PC-9 (cell line): ENCODE data around the gene GOLGA6L2. TPM values are rescaled to one million over a fixed set of nuclear protein-coding genes. Genes with fewer than 3 reads are reported as not detected.
A peak's percentile ranks its signal among the peaks of the same experiment; 100 is the strongest.

Experiments used
- BruUV-seq: library from RNA; stranded (reverse); fragments of 400-500 nt; replicated peaks from 2 replicates; lab custom pipeline; 2021; lab: Mats Ljungman, UMichigan
- CTCF ChIA-PET: fragments of 300-600 bp; sonication (Branson Sonifier 250); formaldehyde crosslinking; loops from one replicate; lab custom pipeline; 2022; ENCODE audit warnings: antibody characterized with exemption; lab: Charles Lee
- POLR2A ChIA-PET: fragments of 300-600 bp; sonication (Branson Sonifier 250); formaldehyde crosslinking; loops from one replicate; lab custom pipeline; 2022; ENCODE audit warnings: antibody characterized with exemption; ENCODE audit not compliant: unreplicated experiment; lab: Charles Lee
- DNase-seq, 2 experiments: peaks; one replicate each; pipeline versions ENCODE4 v3.0.0 to v3.0.0-alpha.2; 2015 to 2022; ENCODE audit warnings: mixed read lengths in 1 of 2
- H2AFZ ChIP-seq: fragments of 200-600 bp; sonication (generic); 2 replicates; pipeline ENCODE4 v1.8.1; 2017; ENCODE audit warnings: antibody characterized with exemption
- H3F3A ChIP-seq: fragments of 200-600 bp; sonication (generic); 2 replicates; pipeline ENCODE4 v1.8.1; 2017; ENCODE audit warnings: antibody characterized with exemption, mild to moderate bottlenecking, low read depth; ENCODE audit not compliant: insufficient read depth
- H3K27ac ChIP-seq: fragments of 200-600 bp; sonication (generic); 2 replicates; pipeline ENCODE4 v1.6.1; 2016; ENCODE audit warnings: mixed run types
- H3K27me3 ChIP-seq: fragments of 200-600 bp; sonication (generic); 2 replicates; pipeline ENCODE4 v1.6.1; 2016; ENCODE audit warnings: low read depth, mixed run types; ENCODE audit not compliant: insufficient read depth
- H3K36me3 ChIP-seq: fragments of 200-600 bp; sonication (generic); 2 replicates; pipeline ENCODE4 v1.6.1; 2016; ENCODE audit warnings: low read depth, mixed run types
- H3K4me1 ChIP-seq: fragments of 200-600 bp; sonication (generic); replicated peaks from 2 replicates; pipeline ENCODE4 v1.6.1; 2016; ENCODE audit warnings: mixed run types; ENCODE audit not compliant: insufficient read depth
- H3K4me2 ChIP-seq: fragments of 200-600 bp; sonication (generic); 2 replicates; pipeline ENCODE4 v1.6.1; 2017; ENCODE audit warnings: mixed run types
- H3K4me3 ChIP-seq: fragments of 200-600 bp; sonication (generic); 2 replicates; pipeline ENCODE4 v1.6.1; 2016; ENCODE audit warnings: mixed run types
- H3K79me2 ChIP-seq: fragments of 200-600 bp; sonication (generic); 2 replicates; pipeline ENCODE4 v1.6.1; 2017; ENCODE audit warnings: low read depth, mixed run types
- H3K9me2 ChIP-seq: fragments of 200-600 bp; sonication (generic); 2 replicates; pipeline ENCODE4 v1.8.1; 2017; ENCODE audit warnings: mild to moderate bottlenecking; ENCODE audit not compliant: insufficient read depth
- H3K9me3 ChIP-seq: fragments of 200-600 bp; sonication (generic); 2 replicates; pipeline ENCODE4 v1.8.1; 2016; ENCODE audit warnings: low read depth; ENCODE audit not compliant: insufficient read depth
- H4K20me1 ChIP-seq: fragments of 200-600 bp; sonication (generic); 2 replicates; pipeline ENCODE4 v1.8.1; 2017; ENCODE audit not compliant: insufficient read depth
- EZH2 ChIP-seq: fragments of 200-600 bp; sonication (generic); IDR thresholded peaks from 2 replicates; pipeline ENCODE4 v1.8.0; 2017; ENCODE audit warnings: antibody characterized with exemption, low read depth
- intact Hi-C: fragments of 100-400 bp; cut with micrococcal nuclease; formaldehyde crosslinking; loops from one replicate; pipeline ENCODE4 v1.10.0; 2022; ENCODE audit not compliant: unreplicated experiment
- total RNA-seq: library from RNA; stranded (reverse); gene quantifications from 2 replicates; pipeline ENCODE4 v1.2.3, GENCODE V29; 2021
- TF ChIP-seq, protein P1 (sequence below): fragments of 200-600 bp; sonication (generic); conservative IDR thresholded peaks from 2 replicates; pipeline ENCODE4 v1.6.1; 2017; ENCODE audit warnings: mixed run types, antibody characterized with exemption, mild to moderate bottlenecking, moderate library complexity

The GOLGA6L2 gene
- total RNA-seq, 1 experiment from 2014 or later = not detected

DNA sequence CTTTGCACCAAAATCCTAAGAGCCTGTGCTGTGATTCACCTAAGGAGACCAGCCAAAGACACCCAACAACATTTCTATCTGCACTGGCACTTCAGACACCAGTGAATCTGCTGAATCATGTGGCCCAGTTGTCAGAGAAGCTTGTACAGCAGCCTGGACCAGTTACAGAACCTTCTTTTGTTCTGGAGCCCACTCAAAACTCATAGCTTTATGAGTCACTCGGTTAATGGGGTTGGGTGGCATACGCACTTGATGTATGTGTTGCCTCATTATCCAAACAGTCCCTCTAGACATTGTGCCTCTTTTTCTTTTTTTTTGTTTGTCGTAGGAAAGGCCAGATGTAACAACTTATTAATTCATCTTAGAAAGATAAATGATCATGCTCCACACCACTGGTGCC is 25.6 kb upstream of the GOLGA6L2 start:
- Histone ChIP-seq H3K9me3 (no peaks in the 10 kb centered on the region), H3K4me1 (no peaks in the 10 kb centered on the region), H2AFZ (no peak overlapping the region), H3K9me2 (no peaks in the 10 kb centered on the region), H3F3A (no peaks in the 10 kb centered on the region), H3K27ac (no peak overlapping the region), H3K79me2 (no peaks in the 10 kb centered on the region), H3K4me3 (no peak overlapping the region), H3K36me3 (no peaks in the 10 kb centered on the region), H3K27me3 (peaks cover 25% of the 10 kb centered on the region), H3K4me2 (no peak overlapping the region), H4K20me1 (no peaks in the 10 kb centered on the region)
- intact Hi-C loops = no loop called here
- BruUV-seq = no TSS peak
- TF ChIP-seq EZH2 = no peak
- TF ChIP-seq, protein P1, sequence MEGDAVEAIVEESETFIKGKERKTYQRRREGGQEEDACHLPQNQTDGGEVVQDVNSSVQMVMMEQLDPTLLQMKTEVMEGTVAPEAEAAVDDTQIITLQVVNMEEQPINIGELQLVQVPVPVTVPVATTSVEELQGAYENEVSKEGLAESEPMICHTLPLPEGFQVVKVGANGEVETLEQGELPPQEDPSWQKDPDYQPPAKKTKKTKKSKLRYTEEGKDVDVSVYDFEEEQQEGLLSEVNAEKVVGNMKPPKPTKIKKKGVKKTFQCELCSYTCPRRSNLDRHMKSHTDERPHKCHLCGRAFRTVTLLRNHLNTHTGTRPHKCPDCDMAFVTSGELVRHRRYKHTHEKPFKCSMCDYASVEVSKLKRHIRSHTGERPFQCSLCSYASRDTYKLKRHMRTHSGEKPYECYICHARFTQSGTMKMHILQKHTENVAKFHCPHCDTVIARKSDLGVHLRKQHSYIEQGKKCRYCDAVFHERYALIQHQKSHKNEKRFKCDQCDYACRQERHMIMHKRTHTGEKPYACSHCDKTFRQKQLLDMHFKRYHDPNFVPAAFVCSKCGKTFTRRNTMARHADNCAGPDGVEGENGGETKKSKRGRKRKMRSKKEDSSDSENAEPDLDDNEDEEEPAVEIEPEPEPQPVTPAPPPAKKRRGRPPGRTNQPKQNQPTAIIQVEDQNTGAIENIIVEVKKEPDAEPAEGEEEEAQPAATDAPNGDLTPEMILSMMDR = no peak
- POLR2A ChIA-PET = no interaction called here
- no peak for DNase-seq
- CTCF ChIA-PET = no interaction called here

DNA sequence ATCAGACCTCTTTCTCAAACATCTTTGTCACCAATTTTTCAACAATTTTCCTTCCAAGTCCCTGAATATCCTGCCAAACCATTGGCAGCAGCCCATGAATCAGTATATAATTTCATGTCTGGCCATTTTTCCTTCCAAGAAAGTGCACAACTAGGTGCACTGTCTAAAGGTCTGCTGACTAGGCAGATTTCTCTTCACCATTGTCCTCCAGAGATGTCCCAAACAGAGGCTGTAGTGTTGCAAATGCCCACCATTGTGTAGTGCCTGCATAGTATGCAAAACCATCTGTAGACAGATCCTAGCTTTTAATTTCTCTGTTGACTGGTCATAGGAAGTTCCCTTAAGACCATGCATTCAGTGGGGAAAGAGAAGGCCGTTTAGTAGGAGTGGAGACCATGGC is 25.0 kb upstream of the GOLGA6L2 start:
- TF ChIP-seq, protein P1 = no peak
- TF ChIP-seq EZH2 = no peak
- DNase-seq = no peak
- H3K9me3 ChIP-seq = no peaks in the 10 kb centered on the region
- H3K9me2 ChIP-seq = no peaks in the 10 kb centered on the region
- H3F3A ChIP-seq = no peaks in the 10 kb centered on the region
- no peak overlapping the region for H3K27ac ChIP-seq
- intact Hi-C loops = no loop called here
- H3K27me3 ChIP-seq = peaks cover 19% of the 10 kb centered on the region
- ChIA-PET POLR2A (no interaction called here), CTCF (no interaction called here)
- no peaks in the 10 kb centered on the region for H3K4me1 ChIP-seq
- H3K79me2 ChIP-seq = no peaks in the 10 kb centered on the region
- H4K20me1 ChIP-seq = no peaks in the 10 kb centered on the region
- no peak overlapping the region for H3K4me3 ChIP-seq
- no TSS peak for BruUV-seq
- no peak overlapping the region for H2AFZ ChIP-seq
- no peaks in the 10 kb centered on the region for H3K36me3 ChIP-seq
- H3K4me2 ChIP-seq = no peak overlapping the region

DNA sequence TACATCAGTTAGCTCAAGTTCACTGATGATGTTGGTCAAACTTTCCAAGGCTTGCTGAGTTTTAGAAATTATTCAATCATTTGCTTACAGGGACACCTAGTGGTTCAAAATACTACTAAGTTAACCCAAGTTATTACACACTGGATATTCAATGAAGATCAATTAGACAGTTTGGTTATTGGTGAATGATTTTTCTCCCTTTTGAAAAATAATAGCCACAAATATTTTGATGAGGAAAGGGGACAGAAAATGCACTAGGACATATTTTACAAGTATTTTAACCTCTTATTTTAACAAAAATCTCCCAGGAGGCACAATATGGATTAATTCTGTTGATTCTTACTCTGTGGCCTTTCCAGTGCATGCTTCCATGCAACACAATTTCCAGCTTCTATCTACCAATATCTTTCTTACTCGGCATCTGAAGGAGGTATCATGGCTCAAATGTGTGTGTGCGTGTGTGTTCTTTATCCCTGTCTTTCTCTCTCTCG is 20.1 kb upstream of the GOLGA6L2 start:
- DNase-seq = no peak
- intact Hi-C loops = loop anchor here (5.0 kb wide), 1 partner anchor 430 kb away; the partner anchor contains the start of gene TUBGCP5
- TF ChIP-seq, protein P1 = peak; percentile 57
- TF ChIP-seq EZH2 = no peak
- Histone ChIP-seq H3K4me1 (no peaks in the 10 kb centered on the region), H3K27me3 (peaks cover 28% of the 10 kb centered on the region), H3K27ac (no peak overlapping the region), H2AFZ (no peak overlapping the region), H3F3A (no peaks in the 10 kb centered on the region), H3K4me2 (no peak overlapping the region), H3K79me2 (no peaks in the 10 kb centered on the region), H4K20me1 (no peaks in the 10 kb centered on the region), H3K9me2 (no peaks in the 10 kb centered on the region), H3K36me3 (no peaks in the 10 kb centered on the region), H3K4me3 (no peak overlapping the region), H3K9me3 (no peaks in the 10 kb centered on the region)
- CTCF ChIA-PET = no interaction called here
- no TSS peak for BruUV-seq
- POLR2A ChIA-PET = no interaction called here
